Panc1 (cell line): ENCODE results near the gene NAA80.

Source experiments
- CTCF ChIP-seq: fragments of 450-650 bp; IDR thresholded peaks from 2 replicates; pipeline ENCODE4 v1.5.1; 2017; ENCODE audit warnings: mild to moderate bottlenecking
- REST ChIP-seq, 2 experiments: IDR thresholded peaks; 2 replicates each; pipeline ENCODE4 v1.6.1; 2011 to 2012; ENCODE audit warnings: low read depth in 2 of 2, control low read depth in 1 of 2, low read length in 1 of 2, mild to moderate bottlenecking in 1 of 2, moderate library complexity in 1 of 2; ENCODE audit not compliant: insufficient read depth in 1 of 2
- SIN3A ChIP-seq: IDR thresholded peaks from 2 replicates; pipeline ENCODE4 v1.6.1; 2012; ENCODE audit warnings: low read depth, mild to moderate bottlenecking, low read length, moderate library complexity, borderline replicate concordance; ENCODE audit not compliant: insufficient read depth

GRCh38 chr3:50250514-50250913, 48.7 kb downstream of the NAA80 start:
- TF ChIP-seq CTCF (no peak), SIN3A (no peak), REST (IDR thresholded peaks at IDR 0.05; ENCODE audit: insufficient read depth in 1 of 2, low read depth in 2 of 2, low read length in 1 of 2) (no peak)
